ENCODE data around the gene UCP3.

DNA sequence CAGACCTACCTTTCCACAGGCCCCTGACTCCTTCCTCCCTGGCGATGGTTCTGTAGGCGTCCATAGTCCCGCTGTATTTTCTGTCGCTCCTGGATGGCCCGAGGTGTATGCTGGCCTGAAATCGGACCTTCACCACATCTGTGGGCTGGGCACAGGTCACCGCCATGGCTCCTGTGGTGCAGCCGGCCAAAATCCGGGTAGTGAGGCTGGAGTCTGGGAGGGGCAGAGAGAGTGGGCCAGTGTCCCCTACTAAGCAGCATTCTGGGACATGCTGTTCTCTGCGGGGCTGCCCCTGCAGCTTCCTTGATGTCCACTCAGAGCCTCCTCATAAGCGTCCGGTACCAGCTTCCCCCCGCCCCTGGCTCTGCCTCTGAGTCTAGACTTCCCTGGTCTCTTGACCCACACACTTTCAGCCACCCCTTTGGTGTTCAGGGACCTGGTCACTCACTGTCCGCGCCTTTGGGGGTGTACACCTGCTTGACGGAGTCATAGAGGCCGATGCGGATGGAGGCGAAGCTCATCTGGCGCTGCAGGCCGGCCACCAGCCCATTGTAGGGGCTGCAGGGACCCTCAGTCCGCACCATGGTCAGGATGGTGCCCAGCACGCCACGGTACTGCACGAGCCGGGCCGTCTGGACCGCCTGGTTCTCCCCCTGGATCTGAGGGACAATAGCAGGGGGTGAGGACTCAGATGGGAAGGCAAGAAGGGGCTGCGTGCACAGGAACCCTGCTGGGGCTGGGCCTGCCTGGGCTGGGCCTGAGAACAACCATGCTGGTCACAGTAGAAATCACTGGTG, 3.0 kb downstream of the UCP3 start:
- TF ChIP-seq, protein P1, sequence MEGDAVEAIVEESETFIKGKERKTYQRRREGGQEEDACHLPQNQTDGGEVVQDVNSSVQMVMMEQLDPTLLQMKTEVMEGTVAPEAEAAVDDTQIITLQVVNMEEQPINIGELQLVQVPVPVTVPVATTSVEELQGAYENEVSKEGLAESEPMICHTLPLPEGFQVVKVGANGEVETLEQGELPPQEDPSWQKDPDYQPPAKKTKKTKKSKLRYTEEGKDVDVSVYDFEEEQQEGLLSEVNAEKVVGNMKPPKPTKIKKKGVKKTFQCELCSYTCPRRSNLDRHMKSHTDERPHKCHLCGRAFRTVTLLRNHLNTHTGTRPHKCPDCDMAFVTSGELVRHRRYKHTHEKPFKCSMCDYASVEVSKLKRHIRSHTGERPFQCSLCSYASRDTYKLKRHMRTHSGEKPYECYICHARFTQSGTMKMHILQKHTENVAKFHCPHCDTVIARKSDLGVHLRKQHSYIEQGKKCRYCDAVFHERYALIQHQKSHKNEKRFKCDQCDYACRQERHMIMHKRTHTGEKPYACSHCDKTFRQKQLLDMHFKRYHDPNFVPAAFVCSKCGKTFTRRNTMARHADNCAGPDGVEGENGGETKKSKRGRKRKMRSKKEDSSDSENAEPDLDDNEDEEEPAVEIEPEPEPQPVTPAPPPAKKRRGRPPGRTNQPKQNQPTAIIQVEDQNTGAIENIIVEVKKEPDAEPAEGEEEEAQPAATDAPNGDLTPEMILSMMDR (conservative IDR thresholded peaks at IDR 0.05; ENCODE audit: low read depth, low read length), result no peak
- TF ChIP-seq EZH2 (IDR thresholded peaks at IDR 0.05; ENCODE audit: low read length, unreplicated experiment), result no peak
- no peak for TF ChIP-seq EZH2phosphoT487 (IDR thresholded peaks at IDR 0.05; ENCODE audit: borderline replicate concordance, low read length)

All from PC-3 (cell line).